ENCODE measurements around the gene RGS17. TPM values are rescaled to one million over a fixed set of nuclear protein-coding genes. Genes with fewer than 3 reads are reported as not detected.

RGS17 gene
- total RNA-seq, 4 donors from 2014 or later, result 1.2 to 18.6 (median 3.4) TPM

- no peak overlapping the region for H3K27ac ChIP-seq
- intact Hi-C loops (cut with DNase I), result loop anchor here (5.0 kb wide), 1 partner anchor 521 kb away; no protein-coding TSS in a partner anchor
Observed at GRCh38 chr6:153031335-153031955, 99.6 kb downstream of the RGS17 start.

GRCh38 chr6:153028963-153029362, 102.1 kb downstream of the RGS17 start:
- DNase-seq, result no peak
- intact Hi-C loops (cut with DNase I), result no loop called here
- Histone ChIP-seq H3K27ac (no peak overlapping the region), H3K27me3 (no peaks in the 10 kb centered on the region), H3K4me1 (no peaks in the 10 kb centered on the region), H3K4me3 (replicated peaks in 1 of 3) (no peak overlapping the region), H3K9me3 (no peaks in the 10 kb centered on the region), H3K36me3 (no peaks in the 10 kb centered on the region)
- 93 to 94% methylated on average over 4 of the region's 4 CpGs for WGBS, 2 donors
- TF ChIP-seq POLR2A (IDR thresholded peaks at IDR 0.05), result no peak
- TF ChIP-seq, protein P1, sequence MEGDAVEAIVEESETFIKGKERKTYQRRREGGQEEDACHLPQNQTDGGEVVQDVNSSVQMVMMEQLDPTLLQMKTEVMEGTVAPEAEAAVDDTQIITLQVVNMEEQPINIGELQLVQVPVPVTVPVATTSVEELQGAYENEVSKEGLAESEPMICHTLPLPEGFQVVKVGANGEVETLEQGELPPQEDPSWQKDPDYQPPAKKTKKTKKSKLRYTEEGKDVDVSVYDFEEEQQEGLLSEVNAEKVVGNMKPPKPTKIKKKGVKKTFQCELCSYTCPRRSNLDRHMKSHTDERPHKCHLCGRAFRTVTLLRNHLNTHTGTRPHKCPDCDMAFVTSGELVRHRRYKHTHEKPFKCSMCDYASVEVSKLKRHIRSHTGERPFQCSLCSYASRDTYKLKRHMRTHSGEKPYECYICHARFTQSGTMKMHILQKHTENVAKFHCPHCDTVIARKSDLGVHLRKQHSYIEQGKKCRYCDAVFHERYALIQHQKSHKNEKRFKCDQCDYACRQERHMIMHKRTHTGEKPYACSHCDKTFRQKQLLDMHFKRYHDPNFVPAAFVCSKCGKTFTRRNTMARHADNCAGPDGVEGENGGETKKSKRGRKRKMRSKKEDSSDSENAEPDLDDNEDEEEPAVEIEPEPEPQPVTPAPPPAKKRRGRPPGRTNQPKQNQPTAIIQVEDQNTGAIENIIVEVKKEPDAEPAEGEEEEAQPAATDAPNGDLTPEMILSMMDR (IDR thresholded peaks at IDR 0.05), result no peak

More at GRCh38 chr6:153031335-153031955, 99.6 kb downstream of the RGS17 start:
- no peak for TF ChIP-seq POLR2A (IDR thresholded peaks at IDR 0.05)
- TF ChIP-seq, protein P1 (IDR thresholded peaks at IDR 0.05), result no peak
- 59 to 60% methylated on average over 1 of the region's 1 CpG for WGBS, 2 donors
- no peak for DNase-seq
- no peak overlapping the region for H3K4me3 ChIP-seq (replicated peaks in 1 of 3)
- H3K9me3 ChIP-seq, result no peaks in the 10 kb centered on the region
- H3K4me1 ChIP-seq, result no peaks in the 10 kb centered on the region
- H3K36me3 ChIP-seq, result no peaks in the 10 kb centered on the region
- no peaks in the 10 kb centered on the region for H3K27me3 ChIP-seq

GRCh38 chr6:153028286-153028685, 102.8 kb downstream of the RGS17 start:
- intact Hi-C loops (cut with DNase I), result no loop called here
- H3K27ac ChIP-seq, result no peak overlapping the region
- H3K27me3 ChIP-seq, result no peaks in the 10 kb centered on the region
- no peaks in the 10 kb centered on the region for H3K9me3 ChIP-seq
- H3K4me1 ChIP-seq, result no peaks in the 10 kb centered on the region
- no peaks in the 10 kb centered on the region for H3K36me3 ChIP-seq
- no peak for TF ChIP-seq POLR2A (IDR thresholded peaks at IDR 0.05)
- TF ChIP-seq, protein P1 (IDR thresholded peaks at IDR 0.05), result no peak
- 90 to 93% methylated on average over 2 of the region's 2 CpGs for WGBS, 2 donors
- H3K4me3 ChIP-seq (replicated peaks in 1 of 3), result no peak overlapping the region
- DNase-seq, result no peak

- Histone ChIP-seq H3K27ac (no peak overlapping the region), H3K36me3 (no peaks in the 10 kb centered on the region), H3K4me1 (no peaks in the 10 kb centered on the region), H3K4me3 (replicated peaks in 1 of 3) (no peak overlapping the region), H3K9me3 (no peaks in the 10 kb centered on the region), H3K27me3 (no peaks in the 10 kb centered on the region)
- no peak for DNase-seq
- no peak for TF ChIP-seq POLR2A (IDR thresholded peaks at IDR 0.05)
- TF ChIP-seq, protein P1 (IDR thresholded peaks at IDR 0.05), result no peak
- intact Hi-C loops (cut with DNase I), result no loop called here
- WGBS, 2 donors, result 84 to 86% methylated on average over 4 of the region's 4 CpGs
Observed at GRCh38 chr6:153027480-153027879, 103.6 kb downstream of the RGS17 start.

- TF ChIP-seq POLR2A (IDR thresholded peaks at IDR 0.05), result no peak
- TF ChIP-seq, protein P1 (IDR thresholded peaks at IDR 0.05), result peak in 1 of 6 experiments; percentile 4
- H3K9me3 ChIP-seq, result no peaks in the 10 kb centered on the region
- H3K27me3 ChIP-seq, result no peaks in the 10 kb centered on the region
- intact Hi-C loops (cut with DNase I), result loop anchor here (5.0 kb wide), 1 partner anchor 162 kb away; no protein-coding TSS in a partner anchor
- no peak overlapping the region for H3K27ac ChIP-seq
- no peak for DNase-seq
- no peaks in the 10 kb centered on the region for H3K4me1 ChIP-seq
- 9 to 21% methylated on average over 1 of the region's 1 CpG for WGBS, 2 donors
- no peak overlapping the region for H3K4me3 ChIP-seq (replicated peaks in 1 of 3)
- no peaks in the 10 kb centered on the region for H3K36me3 ChIP-seq
Observed at GRCh38 chr6:153024709-153025017, 106.4 kb downstream of the RGS17 start.

Measured in thyroid gland (tissue), 4 donors.